ENCODE results near the gene VIPR2. TPM values are rescaled to one million over a fixed set of nuclear protein-coding genes. Genes with fewer than 3 reads are reported as not detected.
A peak's percentile ranks its signal among the peaks of the same experiment; 100 is the strongest.

Gene VIPR2
- total and polyA plus RNA-seq, 2 experiments from 2014 or later, result 1.3 to 2.7 TPM

- ATAC-seq, result peak; percentile 43
- no peaks in the 10 kb centered on the region for H3K36me3 ChIP-seq (ENCODE audit: insufficient read depth)
- H3K27me3 ChIP-seq (ENCODE audit: insufficient read depth), result no peaks in the 10 kb centered on the region
- H2AFZ ChIP-seq, result peak overlapping the region; percentile 98
- Mint-ChIP-seq H3K4me3 (peak overlapping the region; percentile 75), H3K27me3 (ENCODE audit: insufficient read depth, low read depth, poor library complexity) (peaks cover 8% of the 10 kb centered on the region), H3K9me3 (peaks cover 68% of the 10 kb centered on the region), H3K27ac (no peak overlapping the region), H3K36me3 (ENCODE audit: low read depth) (peaks cover 3% of the 10 kb centered on the region; the same call in 1 of the 3 replicates), H3K4me1 (peaks cover 13% of the 10 kb centered on the region)
- H3K79me2 ChIP-seq (replicated peaks; ENCODE audit: insufficient read depth), result no peaks in the 10 kb centered on the region
- no peaks in the 10 kb centered on the region for H3F3A ChIP-seq (replicated peaks; ENCODE audit: low read depth)
- no peak overlapping the region for H3K27ac ChIP-seq (ENCODE audit: low read depth)
- DNase-seq (ENCODE audit: low spot score), result peak; percentile 64
- H3K4me3 ChIP-seq, result peak overlapping the region; percentile 76
- H4K20me1 ChIP-seq (replicated peaks; ENCODE audit: insufficient read depth), result no peaks in the 10 kb centered on the region
- no peaks in the 10 kb centered on the region for H3K9me2 ChIP-seq (ENCODE audit: insufficient read depth)
- peak overlapping the region; percentile 90 for H3K4me2 ChIP-seq
- peaks cover 4% of the 10 kb centered on the region; the same call in 1 of the 2 replicates for H3K4me1 ChIP-seq (ENCODE audit: insufficient read depth)
- TF ChIP-seq CTCF (conservative IDR thresholded peaks at IDR 0.05; ENCODE audit: low read depth in 2 of 2), result no peak
- no peak for TF ChIP-seq NANOG (IDR thresholded peaks at IDR 0.05; ENCODE audit: borderline replicate concordance)
- no peak for TF ChIP-seq STAT1 (IDR thresholded peaks at IDR 0.05; ENCODE audit: unreplicated experiment)
- no peak for TF ChIP-seq ZNF114 (CRISPR knock-in tag; IDR thresholded peaks at IDR 0.05)
- TF ChIP-seq REST (IDR thresholded peaks at IDR 0.05; ENCODE audit: unreplicated experiment), result no peak
- no peak for TF ChIP-seq ETS1 (IDR thresholded peaks at IDR 0.05)
- TF ChIP-seq JUNB (IDR thresholded peaks at IDR 0.05; ENCODE audit: unreplicated experiment), result no peak
- no peak for TF ChIP-seq ZNF462 (CRISPR knock-in tag; IDR thresholded peaks at IDR 0.05)
- no peak for TF ChIP-seq EZH2phosphoT487 (IDR thresholded peaks at IDR 0.05; ENCODE audit: unreplicated experiment)
- TF ChIP-seq POLR2AphosphoS5 (IDR thresholded peaks at IDR 0.05; ENCODE audit: low read depth), result no peak
- TF ChIP-seq ZNF331 (CRISPR knock-in tag; IDR thresholded peaks at IDR 0.05; ENCODE audit: low read depth), result no peak
- TF ChIP-seq EZH2 (IDR thresholded peaks at IDR 0.05; ENCODE audit: low read depth, unreplicated experiment), result no peak
- no peak for TF ChIP-seq CREB1 (CRISPR knock-in tag; IDR thresholded peaks at IDR 0.05; ENCODE audit: low read depth)
These were observed 113.4 kb downstream of the VIPR2 start for GRCh38 chr7:159031135-159031701.

Data from GM23338 (cell line).